ENCODE results near the gene SSTR4. TPM values are rescaled to one million over a fixed set of nuclear protein-coding genes. Genes with fewer than 3 reads are reported as not detected.

The SSTR4 gene
- total and polyA plus RNA-seq, 2 of the 13 experiments (the other 11 are each of a cell fraction or from before 2014, with no cell fraction given): not detected

DNA sequence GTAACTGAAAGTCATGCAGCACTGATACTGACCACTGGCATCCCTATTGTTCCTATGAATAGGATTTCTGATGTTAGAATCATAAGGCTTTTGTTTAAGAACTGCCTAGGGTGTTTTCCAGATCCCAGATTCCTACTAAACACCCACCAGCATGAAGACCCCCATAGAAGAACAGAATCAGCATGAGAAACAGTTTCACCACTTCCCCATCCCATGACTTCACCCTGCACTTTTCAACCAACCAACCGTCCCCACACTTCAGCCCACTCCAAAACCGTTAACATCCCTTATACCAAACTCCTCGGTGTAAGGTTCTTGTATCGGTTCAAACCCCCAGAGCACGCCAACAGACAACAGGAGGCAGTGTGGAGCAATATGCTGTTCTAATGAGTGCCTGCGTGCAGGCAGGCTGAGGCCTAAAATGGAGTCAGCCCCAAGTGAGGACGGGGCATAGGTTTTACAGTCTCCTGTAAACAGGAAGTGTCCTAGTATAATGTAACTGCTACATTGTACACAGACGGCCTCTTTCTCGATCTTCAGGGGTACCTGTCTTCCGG lies 11.4 kb upstream of the SSTR4 start (continued):
- TF ChIP-seq, protein P1, sequence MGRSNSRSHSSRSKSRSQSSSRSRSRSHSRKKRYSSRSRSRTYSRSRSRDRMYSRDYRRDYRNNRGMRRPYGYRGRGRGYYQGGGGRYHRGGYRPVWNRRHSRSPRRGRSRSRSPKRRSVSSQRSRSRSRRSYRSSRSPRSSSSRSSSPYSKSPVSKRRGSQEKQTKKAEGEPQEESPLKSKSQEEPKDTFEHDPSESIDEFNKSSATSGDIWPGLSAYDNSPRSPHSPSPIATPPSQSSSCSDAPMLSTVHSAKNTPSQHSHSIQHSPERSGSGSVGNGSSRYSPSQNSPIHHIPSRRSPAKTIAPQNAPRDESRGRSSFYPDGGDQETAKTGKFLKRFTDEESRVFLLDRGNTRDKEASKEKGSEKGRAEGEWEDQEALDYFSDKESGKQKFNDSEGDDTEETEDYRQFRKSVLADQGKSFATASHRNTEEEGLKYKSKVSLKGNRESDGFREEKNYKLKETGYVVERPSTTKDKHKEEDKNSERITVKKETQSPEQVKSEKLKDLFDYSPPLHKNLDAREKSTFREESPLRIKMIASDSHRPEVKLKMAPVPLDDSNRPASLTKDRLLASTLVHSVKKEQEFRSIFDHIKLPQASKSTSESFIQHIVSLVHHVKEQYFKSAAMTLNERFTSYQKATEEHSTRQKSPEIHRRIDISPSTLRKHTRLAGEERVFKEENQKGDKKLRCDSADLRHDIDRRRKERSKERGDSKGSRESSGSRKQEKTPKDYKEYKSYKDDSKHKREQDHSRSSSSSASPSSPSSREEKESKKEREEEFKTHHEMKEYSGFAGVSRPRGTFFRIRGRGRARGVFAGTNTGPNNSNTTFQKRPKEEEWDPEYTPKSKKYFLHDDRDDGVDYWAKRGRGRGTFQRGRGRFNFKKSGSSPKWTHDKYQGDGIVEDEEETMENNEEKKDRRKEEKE (IDR thresholded peaks at IDR 0.05): no peak
- TF ChIP-seq, protein P2, sequence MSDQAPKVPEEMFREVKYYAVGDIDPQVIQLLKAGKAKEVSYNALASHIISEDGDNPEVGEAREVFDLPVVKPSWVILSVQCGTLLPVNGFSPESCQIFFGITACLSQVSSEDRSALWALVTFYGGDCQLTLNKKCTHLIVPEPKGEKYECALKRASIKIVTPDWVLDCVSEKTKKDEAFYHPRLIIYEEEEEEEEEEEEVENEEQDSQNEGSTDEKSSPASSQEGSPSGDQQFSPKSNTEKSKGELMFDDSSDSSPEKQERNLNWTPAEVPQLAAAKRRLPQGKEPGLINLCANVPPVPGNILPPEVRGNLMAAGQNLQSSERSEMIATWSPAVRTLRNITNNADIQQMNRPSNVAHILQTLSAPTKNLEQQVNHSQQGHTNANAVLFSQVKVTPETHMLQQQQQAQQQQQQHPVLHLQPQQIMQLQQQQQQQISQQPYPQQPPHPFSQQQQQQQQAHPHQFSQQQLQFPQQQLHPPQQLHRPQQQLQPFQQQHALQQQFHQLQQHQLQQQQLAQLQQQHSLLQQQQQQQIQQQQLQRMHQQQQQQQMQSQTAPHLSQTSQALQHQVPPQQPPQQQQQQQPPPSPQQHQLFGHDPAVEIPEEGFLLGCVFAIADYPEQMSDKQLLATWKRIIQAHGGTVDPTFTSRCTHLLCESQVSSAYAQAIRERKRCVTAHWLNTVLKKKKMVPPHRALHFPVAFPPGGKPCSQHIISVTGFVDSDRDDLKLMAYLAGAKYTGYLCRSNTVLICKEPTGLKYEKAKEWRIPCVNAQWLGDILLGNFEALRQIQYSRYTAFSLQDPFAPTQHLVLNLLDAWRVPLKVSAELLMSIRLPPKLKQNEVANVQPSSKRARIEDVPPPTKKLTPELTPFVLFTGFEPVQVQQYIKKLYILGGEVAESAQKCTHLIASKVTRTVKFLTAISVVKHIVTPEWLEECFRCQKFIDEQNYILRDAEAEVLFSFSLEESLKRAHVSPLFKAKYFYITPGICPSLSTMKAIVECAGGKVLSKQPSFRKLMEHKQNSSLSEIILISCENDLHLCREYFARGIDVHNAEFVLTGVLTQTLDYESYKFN (CRISPR knock-in tag; conservative IDR thresholded peaks at IDR 0.05): no peak
- TF ChIP-seq ZNF549 (CRISPR knock-in tag; IDR thresholded peaks at IDR 0.05): no peak
- TF ChIP-seq RORA (CRISPR knock-in tag; IDR thresholded peaks at IDR 0.05): no peak
- no peak for TF ChIP-seq ZSCAN30 (CRISPR knock-in tag; IDR thresholded peaks at IDR 0.05)
- TF ChIP-seq RBFOX2 (IDR thresholded peaks at IDR 0.05; ENCODE audit: low read depth, low read length): no peak

DNA sequence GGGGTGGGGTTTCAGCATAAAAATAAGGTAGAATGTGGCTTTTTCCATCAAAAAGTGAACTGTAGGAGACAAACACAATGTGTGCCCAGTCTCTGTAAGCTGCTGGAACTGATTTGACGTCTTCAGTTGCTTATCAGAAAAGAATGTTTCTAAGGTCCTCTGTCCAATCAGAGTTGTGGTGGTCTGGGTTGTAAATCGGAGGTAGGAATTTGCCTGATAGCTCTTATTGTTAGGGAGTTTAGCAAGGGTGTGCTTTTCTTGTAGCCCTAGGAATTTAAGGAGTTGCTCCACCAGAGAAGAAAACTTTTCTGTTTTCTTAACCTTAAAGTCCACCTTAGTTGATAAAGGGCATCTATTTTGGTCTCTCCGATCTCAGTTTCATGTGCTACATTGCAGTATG lies 10.4 kb upstream of the SSTR4 start:
- no peak overlapping the region for H3K4me2 ChIP-seq (ENCODE audit: low read depth, low read length)
- no peaks in the 10 kb centered on the region for H3K4me1 ChIP-seq (ENCODE audit: insufficient read depth, low read length)
- FAIRE-seq: no peak
- H3K79me2 ChIP-seq (ENCODE audit: insufficient read depth, low read length): no peaks in the 10 kb centered on the region
- H3K9me3 ChIP-seq (ENCODE audit: low read length): no peaks in the 10 kb centered on the region
- H3K27ac ChIP-seq (ENCODE audit: extremely low read length, insufficient read depth, low read length): no peak overlapping the region
- H4K20me1 ChIP-seq (ENCODE audit: insufficient read depth, low read length): no peaks in the 10 kb centered on the region
- H3K4me3 ChIP-seq (replicated peaks in 1 of 3; ENCODE audit: insufficient read depth in 1 of 3, low read depth in 2 of 3, low read length in 3 of 3): no peak overlapping the region
- intact Hi-C loops (cut with micrococcal nuclease; ENCODE audit: unreplicated experiment) (no loop called here), in situ Hi-C loops (cut with HindIII; ENCODE audit: extremely low pct_ligation_motif_present, low pct_unique_long_range_greater_than_20kb) (no loop called here)
- ChIA-PET CTCF (ENCODE audit: low intra/inter-chr PET ratio, low total read pairs) (no interaction called here), POLR2A (no interaction called here)
- no peak for ATAC-seq
- 17% methylated on average over 3 of the region's 3 CpGs for WGBS (ENCODE audit: low lambda C conversion rate)
- no peak overlapping the region for H3K9ac ChIP-seq (ENCODE audit: insufficient read depth, low read depth, low read length)
- no peak overlapping the region for H2AFZ ChIP-seq (ENCODE audit: low read length)
- H3K27me3 ChIP-seq (ENCODE audit: control insufficient read depth in 1 of 2, insufficient read depth in 2 of 2, low read length in 2 of 2): peaks cover 1 to 3% of the 10 kb centered on the region in 2 experiments; a peak in 1 of 5 replicates
- H3K36me3 ChIP-seq (replicated peaks in 1 of 2; ENCODE audit: control insufficient read depth in 1 of 2, insufficient read depth in 2 of 2, low read length in 2 of 2): no peaks in the 10 kb centered on the region
- no peak for DNase-seq (ENCODE audit: low spot score)
- no TSS peak for BruUV-seq (replicated peaks)
- TF ChIP-seq, protein P3, sequence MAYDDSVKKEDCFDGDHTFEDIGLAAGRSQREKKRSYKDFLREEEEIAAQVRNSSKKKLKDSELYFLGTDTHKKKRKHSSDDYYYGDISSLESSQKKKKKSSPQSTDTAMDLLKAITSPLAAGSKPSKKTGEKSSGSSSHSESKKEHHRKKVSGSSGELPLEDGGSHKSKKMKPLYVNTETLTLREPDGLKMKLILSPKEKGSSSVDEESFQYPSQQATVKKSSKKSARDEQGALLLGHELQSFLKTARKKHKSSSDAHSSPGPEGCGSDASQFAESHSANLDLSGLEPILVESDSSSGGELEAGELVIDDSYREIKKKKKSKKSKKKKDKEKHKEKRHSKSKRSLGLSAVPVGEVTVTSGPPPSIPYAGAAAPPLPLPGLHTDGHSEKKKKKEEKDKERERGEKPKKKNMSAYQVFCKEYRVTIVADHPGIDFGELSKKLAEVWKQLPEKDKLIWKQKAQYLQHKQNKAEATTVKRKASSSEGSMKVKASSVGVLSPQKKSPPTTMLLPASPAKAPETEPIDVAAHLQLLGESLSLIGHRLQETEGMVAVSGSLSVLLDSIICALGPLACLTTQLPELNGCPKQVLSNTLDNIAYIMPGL (CRISPR knock-in tag; IDR thresholded peaks at IDR 0.05; ENCODE audit: borderline replicate concordance in 1 of 2, low read depth in 1 of 2): no peak
- TF ChIP-seq GFI1 (CRISPR knock-in tag; IDR thresholded peaks at IDR 0.05; ENCODE audit: borderline replicate concordance) (no peak), ZNF335 (CRISPR knock-in tag; IDR thresholded peaks at IDR 0.05) (no peak), ZNF253 (CRISPR knock-in tag; IDR thresholded peaks at IDR 0.05; ENCODE audit: borderline replicate concordance) (no peak)
- TF ChIP-seq, protein P4, sequence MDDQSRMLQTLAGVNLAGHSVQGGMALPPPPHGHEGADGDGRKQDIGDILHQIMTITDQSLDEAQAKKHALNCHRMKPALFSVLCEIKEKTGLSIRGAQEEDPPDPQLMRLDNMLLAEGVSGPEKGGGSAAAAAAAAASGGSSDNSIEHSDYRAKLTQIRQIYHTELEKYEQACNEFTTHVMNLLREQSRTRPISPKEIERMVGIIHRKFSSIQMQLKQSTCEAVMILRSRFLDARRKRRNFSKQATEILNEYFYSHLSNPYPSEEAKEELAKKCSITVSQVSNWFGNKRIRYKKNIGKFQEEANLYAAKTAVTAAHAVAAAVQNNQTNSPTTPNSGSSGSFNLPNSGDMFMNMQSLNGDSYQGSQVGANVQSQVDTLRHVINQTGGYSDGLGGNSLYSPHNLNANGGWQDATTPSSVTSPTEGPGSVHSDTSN (CRISPR knock-in tag; IDR thresholded peaks at IDR 0.05; ENCODE audit: borderline replicate concordance): no peak
- TF ChIP-seq, protein P5, sequence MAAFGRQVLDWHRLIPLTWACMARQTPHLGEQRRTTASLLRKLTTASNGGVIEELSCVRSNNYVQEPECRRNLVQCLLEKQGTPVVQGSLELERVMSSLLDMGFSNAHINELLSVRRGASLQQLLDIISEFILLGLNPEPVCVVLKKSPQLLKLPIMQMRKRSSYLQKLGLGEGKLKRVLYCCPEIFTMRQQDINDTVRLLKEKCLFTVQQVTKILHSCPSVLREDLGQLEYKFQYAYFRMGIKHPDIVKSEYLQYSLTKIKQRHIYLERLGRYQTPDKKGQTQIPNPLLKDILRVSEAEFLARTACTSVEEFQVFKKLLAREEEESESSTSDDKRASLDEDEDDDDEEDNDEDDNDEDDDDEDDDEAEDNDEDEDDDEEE (CRISPR knock-in tag; IDR thresholded peaks at IDR 0.05): no peak

Data from HepG2 (cell line).